Epidermal melanocyte (primary cell): Measurements from ENCODE around the gene EHBP1.
"Not testable (repeated sequence)": the region's sequence is repeated elsewhere in the genome, so short reads cannot be mapped to it uniquely, and the experiment has no call there.

Experiments used
- DNase-seq: peaks from one replicate; pipeline ENCODE4 v3.0.0; 2011; ENCODE audit warnings: low spot score; ENCODE audit not compliant: insufficient read length

EHBP1 gene

GRCh38 chr2:63064197-63064596 lies 358.7 kb downstream of the EHBP1 start:
- DNase-seq, result no peak

GRCh38 chr2:63064661-63065060 lies 359.1 kb downstream of the EHBP1 start:
- no peak for DNase-seq

GRCh38 chr2:63066265-63066664 lies 360.8 kb downstream of the EHBP1 start:
- no peak for DNase-seq

- no peak for DNase-seq
Measured at GRCh38 chr2:63066838-63067237, 361.3 kb downstream of the EHBP1 start.

- DNase-seq, result no peak
Measured at GRCh38 chr2:63071664-63072063, 366.2 kb downstream of the EHBP1 start.

- DNase-seq, result no peak
Measured at GRCh38 chr2:63073994-63074393, 368.5 kb downstream of the EHBP1 start.

- not testable (repeated sequence) for DNase-seq
Measured at GRCh38 chr2:63074399-63074798, 368.9 kb downstream of the EHBP1 start.

GRCh38 chr2:63078852-63079606 lies 373.5 kb downstream of the EHBP1 start:
- DNase-seq, result no peak

- DNase-seq, result no peak
Measured at GRCh38 chr2:63081404-63081803, 375.9 kb downstream of the EHBP1 start.

- no peak for DNase-seq
Measured at GRCh38 chr2:63086687-63087086, 381.2 kb downstream of the EHBP1 start.

GRCh38 chr2:63092401-63092800 lies 386.9 kb downstream of the EHBP1 start:
- no peak for DNase-seq

- DNase-seq, result no peak
Measured at GRCh38 chr2:63092857-63093256, 387.3 kb downstream of the EHBP1 start.

- no peak for DNase-seq
Measured at GRCh38 chr2:63093502-63093901, 388.0 kb downstream of the EHBP1 start.
